K562 (cell line): ENCODE data around the gene CDS1. TPM values are rescaled to one million over a fixed set of nuclear protein-coding genes. Genes with fewer than 3 reads are reported as not detected.

Experiments
- ATAC-seq: fragments of 200-7000 bp; cut with Tn5 transposase; 3 replicates; pipeline ENCODE4 v1.9.1; 2020; ENCODE audit warnings: moderate library complexity
- BruUV-seq: library from RNA; stranded (reverse); fragments of 400-500 nt; replicated peaks from 2 replicates; lab custom pipeline; 2021; lab: Mats Ljungman, UMichigan
- CTCF ChIA-PET: fragments of 300-600 bp; formaldehyde crosslinking; extraction: SDS; loops from one replicate; lab custom pipeline; 2021; ENCODE audit warnings: low intra/inter-chr PET ratio; lab: Yijun Ruan, JAX
- POLR2A ChIA-PET: fragments of 300-600, 350-650 bp; sonication (Branson Sonifier 250); formaldehyde crosslinking; extraction: SDS; loops from one replicate; lab custom pipeline; 2021; ENCODE audit warnings: antibody characterized with exemption, inconsistent platforms; lab: Yijun Ruan, JAX
- DNase-seq, 4 experiments: peaks; one replicate each; pipeline versions ENCODE4 v3.0.0 to v3.0.0-alpha.2; 2011 to 2018; ENCODE audit warnings: low spot score in 3 of 4, mixed read lengths in 3 of 4; ENCODE audit errors: extremely low read depth in 1 of 4
- FAIRE-seq: peaks from 2 replicates; lab custom pipeline; 2011; peaks lifted over from hg19 to GRCh38; lab: Jason Lieb, UNC
- H2AFZ ChIP-seq: 2 replicates; pipeline ENCODE4 v1.6.0; 2011; ENCODE audit warnings: low read depth, low read length, control low read depth, inconsistent platforms
- H3K27ac ChIP-seq: fragments of 200-600 bp; 3 replicates; pipeline ENCODE4 v1.8.0; 2011; ENCODE audit warnings: low read depth, mild to moderate bottlenecking, control low read depth, inconsistent platforms, low read length, moderate library complexity, mixed read lengths; ENCODE audit errors: extremely low read depth
- H3K27me3 ChIP-seq, 2 experiments: fragments of 300-600 bp in 1 of 2; 2 replicates in 1 of 2; 3 replicates in 1 of 2; pipeline versions ENCODE4 v1.6.0 to v1.8.0; 2011; ENCODE audit warnings: inconsistent platforms in 2 of 2, low read length in 2 of 2, mild to moderate bottlenecking in 1 of 2, mixed read lengths in 1 of 2, moderate library complexity in 1 of 2; ENCODE audit not compliant: control insufficient read depth in 2 of 2, insufficient read depth in 2 of 2
- H3K36me3 ChIP-seq: fragments of 300-600 bp; 3 replicates; pipeline ENCODE4 v1.8.0; 2011; ENCODE audit warnings: mild to moderate bottlenecking, low read length, inconsistent platforms; ENCODE audit not compliant: control insufficient read depth, insufficient read depth
- H3K4me1 ChIP-seq, 2 experiments: fragments of 200-600 bp in 1 of 2; replicated peaks in 1 of 2; 2 replicates in 1 of 2; 3 replicates in 1 of 2; pipeline versions ENCODE4 v1.5.1 to v1.8.0; 2011; ENCODE audit warnings: inconsistent platforms in 2 of 2, low read length in 2 of 2, mild to moderate bottlenecking in 1 of 2, mixed read lengths in 1 of 2, moderate library complexity in 1 of 2; ENCODE audit not compliant: control insufficient read depth in 2 of 2, insufficient read depth in 2 of 2
- H3K4me2 ChIP-seq: 2 replicates; pipeline ENCODE4 v1.6.1; 2011; ENCODE audit warnings: low read length, control low read depth, inconsistent platforms, mixed read lengths; ENCODE audit not compliant: insufficient read depth
- H3K4me3 ChIP-seq: fragments of 200-600 bp; sonication (generic), shearing (Covaris generic); 2 replicates; pipeline ENCODE4 v1.5.1; 2016; ENCODE audit warnings: control low read depth, inconsistent platforms
- H3K79me2 ChIP-seq: fragments of 200-600 bp; 3 replicates; pipeline ENCODE4 v1.8.0; 2011; ENCODE audit warnings: low read length, inconsistent platforms; ENCODE audit not compliant: control insufficient read depth, insufficient read depth
- H3K9ac ChIP-seq, 2 experiments: 2 replicates each; pipeline versions ENCODE4 v1.6.0 to v1.6.1; 2011; ENCODE audit warnings: low read depth in 2 of 2, low read length in 2 of 2, control low read depth in 1 of 2, inconsistent platforms in 1 of 2, mild to moderate bottlenecking in 1 of 2, mixed read lengths in 1 of 2; ENCODE audit not compliant: insufficient read depth in 1 of 2
- H3K9me1 ChIP-seq: one replicate; pipeline ENCODE4 v1.6.0; 2011; ENCODE audit warnings: inconsistent platforms, mild to moderate bottlenecking, low read length, moderate library complexity; ENCODE audit not compliant: control insufficient read depth, insufficient read depth
- H3K9me3 ChIP-seq: replicated peaks from 2 replicates; pipeline ENCODE4 v1.5.1; 2011; ENCODE audit warnings: low read depth, low read length, inconsistent platforms; ENCODE audit not compliant: control insufficient read depth, insufficient read depth
- H4K20me1 ChIP-seq: replicated peaks from 2 replicates; pipeline ENCODE4 v1.6.1; 2011; ENCODE audit warnings: low read length, inconsistent platforms, mixed read lengths; ENCODE audit not compliant: control insufficient read depth, insufficient read depth
- ARID1B ChIP-seq: fragments of 450-650 bp; IDR thresholded peaks from 2 replicates; pipeline ENCODE4 v1.6.1; 2016; ENCODE audit warnings: antibody characterized with exemption, mild to moderate bottlenecking, inconsistent platforms
- ARID2 ChIP-seq: fragments of 450-650 bp; IDR thresholded peaks from 2 replicates; pipeline ENCODE4 v1.6.1; 2017; ENCODE audit warnings: antibody characterized with exemption, mild to moderate bottlenecking
- BCOR ChIP-seq: fragments of 450-650 bp; IDR thresholded peaks from 2 replicates; pipeline ENCODE4 v1.6.1; 2016
- BRF1 ChIP-seq: IDR thresholded peaks from 3 replicates; pipeline ENCODE4 v1.6.1; 2011; ENCODE audit warnings: borderline replicate concordance, mild to moderate bottlenecking; ENCODE audit not compliant: insufficient read length; ENCODE audit errors: extremely low read depth
- CUX1 ChIP-seq: fragments of 200-800 bp; sonication (Bioruptor generic); IDR thresholded peaks from 2 replicates; pipeline ENCODE4 v1.6.1; 2016; ENCODE audit warnings: missing genetic modification characterization, missing compliant biosample characterization
- KDM1A ChIP-seq, 2 experiments: fragments of 450-650 bp; IDR thresholded peaks; 2 replicates each; pipeline ENCODE4 v1.6.1; 2016; ENCODE audit warnings: mild to moderate bottlenecking in 2 of 2
- MEF2A ChIP-seq: IDR thresholded peaks from 2 replicates; pipeline ENCODE4 v1.6.1; 2011; ENCODE audit warnings: low read depth, mild to moderate bottlenecking, low read length, moderate library complexity; ENCODE audit not compliant: control insufficient read depth
- MIER1 ChIP-seq: fragments of 450-650 bp; IDR thresholded peaks from 2 replicates; pipeline ENCODE4 v1.6.1; 2016; ENCODE audit warnings: antibody characterized with exemption, mild to moderate bottlenecking, low read depth
- PTTG1 ChIP-seq: fragments of 450-650 bp; IDR thresholded peaks from 2 replicates; pipeline ENCODE4 v1.6.1; 2016; ENCODE audit warnings: low read depth, mild to moderate bottlenecking, missing genetic modification characterization, missing compliant biosample characterization
- RBM15 ChIP-seq: fragments of 200-400 bp; formaldehyde crosslinking; IDR thresholded peaks from 2 replicates; pipeline ENCODE4 v1.6.1; 2018; ENCODE audit warnings: mild to moderate bottlenecking, low read length, moderate library complexity; ENCODE audit not compliant: insufficient read depth
- RNF2 ChIP-seq: sonication (generic); IDR thresholded peaks from 2 replicates; pipeline ENCODE4 v1.6.1; 2016
- SPI1 ChIP-seq: IDR thresholded peaks from 2 replicates; pipeline ENCODE4 v1.6.1; 2011; ENCODE audit warnings: low read depth, low read length, control low read depth, borderline replicate concordance
- ZFPM2 ChIP-seq: fragments of 250-450 bp; sonication (Bioruptor Pico); IDR thresholded peaks from 2 replicates; pipeline ENCODE4 v1.5.1; 2022; ENCODE audit warnings: mild to moderate bottlenecking
- ZNF354B ChIP-seq: fragments of 250-450 bp; sonication (Bioruptor Pico); IDR thresholded peaks from 2 replicates; pipeline ENCODE4 v1.4.0; 2020
- ZNF431 ChIP-seq: sonication (generic); formaldehyde crosslinking; IDR thresholded peaks from 2 replicates; pipeline ENCODE4 v1.8.0; 2022; ENCODE audit warnings: mild to moderate bottlenecking, missing genetic modification reagents
- ZNF592 ChIP-seq: fragments of 450-650 bp; IDR thresholded peaks from 2 replicates; pipeline ENCODE4 v1.6.1; 2017; ENCODE audit warnings: antibody characterized with exemption, mild to moderate bottlenecking
- WGBS: fragments of 100-300 bp; shearing (Covaris generic); methylation state at CpG from one replicate; pipeline ENCODE4 v1.1.6; 2016; ENCODE audit warnings: low coverage, mixed read lengths; ENCODE audit not compliant: insufficient coverage; ENCODE audit errors: missing lambda C conversion rate; 5-methylcytosine and 5-hydroxymethylcytosine counted together
- in situ Hi-C: fragments of 300-500 bp; cut with MboI; formaldehyde crosslinking; loops from 4 replicates; pipeline ENCODE4 v1.15.0; 2018; ENCODE audit warnings: inconsistent platforms, mixed read lengths
- intact Hi-C: fragments of 100-400 bp; cut with micrococcal nuclease; formaldehyde crosslinking; loops from 2 replicates; pipeline ENCODE4 v1.14.2; 2022
- polyA plus RNA-seq, 8 experiments: library from polyadenylated mRNA; depleted of rRNA in 4 of 8; stranded (reverse) in 5 of 8; unstranded in 3 of 8; fragments of >200 nt; fragmentation: Nextera tagmentation in 2 of 8; fragmentation: Illumina TruSeq in 1 of 8; extraction: Ambion mirVana in 2 of 8; extraction: Trizol in 1 of 8; gene quantifications; 2 replicates each; pipeline versions ENCODE4 v1.2.1 to v1.2.3, GENCODE V29; 2011 to 2014; ENCODE audit warnings: inconsistent platforms in 1 of 8, missing spikeins in 1 of 8
- total RNA-seq, 7 experiments: library from RNA; depleted of rRNA in 6 of 7; stranded (reverse); fragments of >200 nt in 6 of 7; fragmentation: Illumina TruSeq in 2 of 7; extraction: Trizol in 2 of 7; gene quantifications; 2 replicates each; pipeline versions ENCODE4 v1.2.1 to v1.2.3, GENCODE V29; 2011 to 2021; ENCODE audit warnings: low replicate concordance in 1 of 7

CDS1 gene
- total and polyA plus RNA-seq, 9 of the 15 experiments (the other 6 are each of a cell fraction or from before 2014, with no cell fraction given) = 0.04 to 0.42 (median 0.15) TPM

- H3K27ac ChIP-seq = no peak overlapping the region
- no peak overlapping the region for H3K4me3 ChIP-seq
- H3K9me3 ChIP-seq = no peaks in the 10 kb centered on the region
- no peaks in the 10 kb centered on the region for H4K20me1 ChIP-seq
- no TSS peak for BruUV-seq
- no peak overlapping the region for H3K4me2 ChIP-seq
- intact Hi-C loops = no loop called here
- no peaks in the 10 kb centered on the region for H3K79me2 ChIP-seq
- no peaks in the 10 kb centered on the region; a peak in 2 of 5 replicates for H3K4me1 ChIP-seq
- FAIRE-seq = no peak
- no peaks in the 10 kb centered on the region for H3K27me3 ChIP-seq
- DNase-seq = no peak
- ATAC-seq = no peak
- ChIA-PET POLR2A (interaction anchor here (0.6 kb wide), 1 partner anchor 325 kb away, joined by 4 read pairs; no protein-coding TSS in a partner anchor), CTCF (no interaction called here)
- no peak overlapping the region for H3K9ac ChIP-seq
- no peaks in the 10 kb centered on the region for H3K36me3 ChIP-seq
- no peaks in the 10 kb centered on the region for H3K9me1 ChIP-seq
- no peak overlapping the region for H2AFZ ChIP-seq
- WGBS = 35% methylated on average over 1 of the region's 1 CpG
- in situ Hi-C loops = no loop called here
- no peak for TF ChIP-seq KDM1A (IDR thresholded peaks at IDR 0.05)
- TF ChIP-seq SPI1 = no peak
- no peak for TF ChIP-seq RBM15
- no peak for TF ChIP-seq ZNF592
- TF ChIP-seq BCOR = no peak
- TF ChIP-seq ZFPM2 (CRISPR knock-in tag) = no peak
- no peak for TF ChIP-seq ZNF431 (CRISPR knock-in tag)
- no peak for TF ChIP-seq BRF1
- no peak for TF ChIP-seq ZNF354B (CRISPR knock-in tag)
- TF ChIP-seq ARID2 = no peak
- TF ChIP-seq MIER1 = no peak
- TF ChIP-seq MEF2A = no peak
- no peak for TF ChIP-seq RNF2
- TF ChIP-seq ARID1B = no peak
- TF ChIP-seq PTTG1 (tag) = no peak
- no peak for TF ChIP-seq CUX1 (CRISPR knock-in tag)
Observed at GRCh38 chr4:84691800-84692199, 108.9 kb downstream of the CDS1 start.
